Kidney tubule cell (primary cell): ENCODE results near the gene PDE4C.

Source experiments
- DNase-seq: peaks from one replicate; pipeline ENCODE4 v3.0.0-alpha.2; 2018; ENCODE audit warnings: low spot score

Gene PDE4C

DNA sequence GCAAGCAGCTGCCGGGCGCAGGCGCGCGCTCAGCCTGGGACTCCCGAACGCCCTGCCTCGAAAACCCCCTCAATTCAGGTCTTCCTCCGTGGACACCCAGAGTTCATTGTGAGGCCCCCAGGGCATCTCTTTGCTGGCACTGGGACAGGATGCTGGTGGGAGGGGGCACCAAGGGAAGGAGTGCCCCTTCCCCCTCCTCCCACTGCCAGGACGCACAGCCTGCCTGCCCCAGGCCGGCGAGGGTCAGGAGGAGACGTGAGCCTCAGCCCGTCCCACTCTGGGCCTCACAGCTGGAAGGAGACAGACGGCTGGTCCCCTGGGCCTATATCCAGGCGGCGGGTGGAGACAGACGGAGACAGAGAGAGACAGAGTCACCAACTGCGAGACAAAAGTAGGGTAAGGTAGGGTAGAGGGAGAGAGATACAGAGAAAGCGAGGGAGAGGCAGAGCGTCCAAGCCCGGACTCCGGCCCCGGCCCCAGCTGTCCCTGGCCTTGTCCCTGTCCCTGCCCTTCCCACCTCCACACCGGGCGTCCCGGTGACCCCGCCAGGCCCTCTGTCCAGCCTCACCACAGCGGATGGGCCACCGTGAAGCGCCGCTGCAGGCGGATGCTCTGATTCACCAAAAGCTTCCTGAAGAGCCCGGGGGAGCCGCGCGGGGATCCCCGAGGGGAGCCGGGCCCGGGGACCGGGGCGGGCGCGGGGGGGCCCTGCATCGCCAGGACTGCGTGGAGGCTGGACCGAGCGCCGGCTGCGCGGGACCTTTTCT is at the start of gene PDE4C:
PDE4C (minus strand) TSS at position 737 of the 767 bp plus-strand sequence; CDS start at position 714, 23 bp downstream.
- DNase-seq, result no peak

DNA sequence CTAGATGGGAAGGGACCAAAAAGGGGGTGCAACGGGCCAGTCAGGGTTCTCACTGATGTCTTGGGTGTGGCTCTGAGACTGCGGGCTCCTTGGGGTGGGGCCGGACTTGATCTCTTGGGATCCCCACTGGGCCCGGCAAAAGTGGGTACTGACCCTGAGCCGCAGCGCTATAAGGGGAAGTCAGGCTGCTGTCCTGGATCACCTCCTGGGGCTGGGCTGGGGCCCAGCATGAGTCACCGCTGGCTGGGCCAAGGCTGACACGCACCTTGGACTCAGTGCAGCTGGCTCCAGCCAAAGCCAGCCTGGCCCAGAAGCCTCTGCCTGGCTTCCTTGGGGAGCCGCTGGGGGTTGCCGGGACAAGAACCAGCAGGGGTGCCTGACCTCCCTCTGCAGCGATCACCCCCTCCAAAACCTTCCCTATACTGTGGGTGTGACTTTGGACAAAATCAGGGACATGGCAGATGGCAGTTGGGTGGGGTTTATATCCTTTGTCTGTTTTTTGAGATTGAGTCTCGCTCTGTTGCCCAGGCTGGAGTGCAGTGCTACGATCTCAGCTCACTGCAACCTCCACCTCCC is 48.6 kb upstream of the PDE4C start:
- peak; percentile 90 for DNase-seq

DNA sequence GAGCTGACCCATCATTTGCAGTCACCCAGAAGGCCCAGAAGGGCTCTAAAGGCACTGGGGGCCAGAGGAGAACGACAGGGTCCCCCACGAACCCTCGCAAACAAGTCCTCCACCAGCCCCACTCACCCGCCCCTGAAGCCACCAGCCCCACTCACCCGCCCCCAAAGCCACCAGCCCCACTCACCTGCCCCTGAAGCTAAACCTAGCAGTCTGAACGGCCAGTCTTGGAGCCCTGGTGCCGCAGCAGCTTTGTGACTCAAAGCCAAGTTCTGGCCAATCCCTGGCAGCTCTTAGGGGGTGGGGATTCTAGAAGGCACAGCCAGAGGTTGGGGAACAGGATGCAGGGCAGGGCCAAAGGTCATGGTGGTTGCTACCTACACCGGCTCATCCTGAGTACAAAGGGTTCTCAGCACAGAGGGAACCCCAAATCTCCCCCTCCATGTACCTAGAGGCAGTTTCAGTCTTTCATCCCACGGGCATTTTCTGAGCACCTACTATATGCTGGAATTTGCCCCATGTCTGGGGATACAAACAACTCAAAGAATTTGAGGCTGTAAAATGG is 48.1 kb upstream of the PDE4C start, which contains the start of gene IQCN:
IQCN (minus strand) TSS at position 234 of the 562 bp plus-strand sequence. CDS start 4,974 bp downstream, outside the sequence.
- peak; percentile 43 for DNase-seq

GRCh38 chr19:18273561-18274218 is 47.5 kb upstream of the PDE4C start:
- DNase-seq, result no peak

- no peak for DNase-seq
Observed at GRCh38 chr19:18271433-18271841, 45.2 kb upstream of the PDE4C start.

- no peak for DNase-seq
Observed at GRCh38 chr19:18270326-18270725, 44.1 kb upstream of the PDE4C start.

DNA sequence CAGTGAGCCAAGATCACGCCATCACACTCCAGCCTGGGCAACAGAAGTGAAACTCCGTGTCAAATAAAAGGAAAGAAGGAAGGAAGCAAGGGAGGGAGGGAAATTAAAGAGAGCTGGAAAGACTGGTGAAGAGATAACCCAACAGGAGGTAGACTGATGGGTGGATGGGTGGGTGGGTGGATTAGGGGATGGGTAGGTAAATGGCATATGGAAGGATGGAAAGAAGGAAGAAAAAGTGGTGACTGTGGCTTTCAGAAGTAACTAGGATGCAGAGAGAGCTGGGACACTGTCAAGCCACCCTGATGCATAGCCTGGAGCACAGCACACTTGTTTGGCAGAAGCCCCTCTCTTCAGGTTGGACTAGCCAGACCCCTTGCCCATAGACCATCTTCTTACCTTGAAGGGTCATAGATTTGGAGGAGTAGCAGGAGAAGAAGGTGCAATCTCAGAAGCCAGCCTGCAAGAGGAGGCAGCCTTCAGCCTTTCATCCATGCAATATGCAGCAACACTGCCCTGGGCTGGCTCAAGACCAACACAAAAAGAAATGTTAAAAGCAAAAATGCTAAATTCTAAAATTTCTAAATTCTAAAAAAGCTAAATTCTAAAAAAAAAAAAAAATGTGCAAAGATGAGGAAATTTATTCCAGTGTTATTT is 43.0 kb upstream of the PDE4C start:
- DNase-seq, result no peak

DNA sequence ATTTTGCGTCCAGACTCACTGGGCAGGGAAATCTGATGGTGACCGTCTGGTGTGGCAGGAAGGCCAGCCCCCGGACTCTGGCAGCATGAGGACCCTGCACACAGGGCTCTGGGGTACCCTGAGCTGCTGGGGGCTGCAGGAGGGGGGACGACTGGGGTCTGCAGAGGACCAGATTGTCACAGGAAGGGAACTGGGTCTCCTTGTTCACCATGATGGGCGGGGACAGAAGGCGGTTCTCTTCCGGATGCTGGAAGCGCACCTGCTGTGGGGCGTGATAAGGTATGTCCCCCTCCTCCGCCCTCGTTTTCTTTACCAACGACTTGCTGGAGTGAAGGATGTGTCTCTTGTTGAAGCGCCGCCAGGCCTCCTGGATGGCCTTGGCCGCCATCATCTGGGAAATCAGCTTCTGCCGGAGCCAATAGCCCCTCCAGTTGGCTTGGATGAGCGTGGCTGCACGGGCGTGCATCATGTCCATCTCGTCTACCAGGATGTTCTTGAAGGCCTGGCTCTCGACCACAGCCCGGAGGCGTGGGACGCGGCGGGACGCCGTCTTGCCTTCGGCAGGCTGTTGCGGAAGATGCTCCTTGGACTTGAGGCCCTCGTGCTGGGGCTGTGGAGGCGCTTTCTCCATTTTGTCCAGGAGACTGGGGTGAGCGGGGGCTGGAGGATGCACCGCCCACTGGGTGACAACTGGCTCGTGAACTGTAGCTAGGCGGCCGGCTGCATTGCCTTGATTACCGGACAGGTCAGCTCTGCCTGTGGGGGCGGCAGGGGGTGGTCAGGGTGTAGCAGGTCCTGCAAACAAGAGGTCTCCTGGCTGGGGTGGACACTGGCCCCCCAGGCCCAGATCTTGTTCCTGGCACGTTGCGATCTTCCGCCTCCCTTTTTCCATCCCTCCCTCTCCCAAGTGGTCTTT is 40.8 kb upstream of the PDE4C start:
- DNase-seq, result no peak

DNA sequence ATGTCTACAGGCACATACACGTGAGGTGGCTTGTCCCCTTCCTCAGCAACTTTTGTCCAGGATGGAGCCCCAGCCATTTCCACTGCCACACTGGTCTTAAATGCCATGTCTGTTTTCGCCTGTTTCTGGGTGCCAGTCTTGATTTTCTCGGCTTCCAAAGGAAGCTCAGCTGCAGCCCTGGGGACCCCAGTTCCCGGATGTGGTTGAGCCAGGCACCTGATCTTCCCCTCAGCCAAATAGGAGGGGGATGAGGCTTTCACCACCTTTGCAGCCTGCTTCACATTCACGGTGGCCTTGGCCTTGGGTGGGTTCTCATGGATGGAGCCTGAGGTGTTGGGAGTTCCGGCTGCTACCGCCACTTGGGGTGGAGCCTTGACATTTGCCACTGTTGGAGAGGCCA is 39.3 kb upstream of the PDE4C start:
- no peak for DNase-seq

DNA sequence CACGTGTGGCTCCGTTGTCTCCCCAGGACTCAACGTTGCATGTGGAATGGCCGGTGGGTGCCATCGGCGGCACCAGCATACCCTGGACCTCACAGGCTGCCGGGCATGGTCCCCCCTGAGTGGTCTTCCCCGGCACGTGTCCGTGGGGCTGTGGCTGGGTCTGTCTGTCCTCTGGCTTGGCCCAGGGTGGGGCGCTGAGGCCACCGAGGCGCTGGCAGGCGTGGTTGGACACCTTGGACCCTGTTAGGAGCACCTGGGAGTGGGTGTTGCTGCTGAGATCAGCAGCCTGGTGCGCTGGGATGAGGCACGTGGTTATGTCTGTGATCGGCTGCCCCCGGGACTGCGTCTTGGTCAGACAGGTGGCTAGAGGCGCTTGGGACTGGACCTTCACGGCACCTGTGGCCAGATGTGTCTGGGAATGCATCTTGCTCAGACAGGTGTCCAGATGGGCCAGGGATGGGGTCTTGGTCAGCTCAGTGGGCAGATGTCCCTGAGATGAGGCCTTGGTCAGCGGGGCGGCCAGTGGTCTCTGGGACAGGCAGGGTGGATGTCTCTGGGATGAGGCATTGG is 38.8 kb upstream of the PDE4C start:
- no peak for DNase-seq

GRCh38 chr19:18264137-18264854 is 38.1 kb upstream of the PDE4C start:
- no peak for DNase-seq

- no peak for DNase-seq
Observed at GRCh38 chr19:18263324-18264136, 37.3 kb upstream of the PDE4C start.

DNA sequence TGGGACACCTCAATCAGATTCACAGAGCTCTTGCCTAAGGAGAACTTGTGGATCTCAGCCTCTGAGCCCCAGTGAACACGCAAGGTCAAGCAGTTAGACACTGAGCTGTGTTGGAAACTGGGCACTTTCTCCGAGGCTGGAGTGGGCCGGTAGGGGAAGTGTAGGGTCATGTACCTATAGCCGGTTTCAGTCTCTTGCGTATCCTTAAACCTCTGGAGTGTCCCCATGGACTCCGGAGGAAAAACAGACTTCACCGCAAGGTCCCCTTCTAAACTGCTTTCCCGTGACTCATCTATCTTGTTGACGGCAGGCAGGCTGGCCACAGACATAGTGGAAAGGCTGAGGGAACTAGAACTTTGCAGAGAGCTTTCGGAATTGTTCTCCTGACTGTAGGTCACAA is 36.7 kb upstream of the PDE4C start:
- DNase-seq, result no peak

GRCh38 chr19:18262144-18262543 is 35.9 kb upstream of the PDE4C start:
- DNase-seq, result no peak

DNA sequence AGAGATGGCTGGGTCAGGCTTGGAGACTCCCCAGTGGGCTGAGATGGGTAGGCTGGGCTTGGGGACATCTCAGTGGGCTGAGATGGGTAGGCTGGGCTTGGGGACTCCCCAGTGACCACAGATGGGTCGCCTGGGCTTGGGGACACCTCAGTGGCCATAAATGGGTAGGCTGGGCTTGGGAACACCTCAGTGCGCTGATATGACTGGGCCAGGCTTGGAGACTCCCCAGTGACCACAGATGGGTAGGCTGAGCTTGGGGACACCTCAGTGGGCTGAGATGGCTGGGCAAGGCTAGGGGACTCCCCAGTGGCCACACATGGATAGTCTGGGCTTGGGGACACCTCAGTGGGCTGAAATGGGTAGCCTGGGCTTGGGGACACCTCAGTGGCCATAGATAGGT is 35.2 kb upstream of the PDE4C start:
- no peak for DNase-seq

DNA sequence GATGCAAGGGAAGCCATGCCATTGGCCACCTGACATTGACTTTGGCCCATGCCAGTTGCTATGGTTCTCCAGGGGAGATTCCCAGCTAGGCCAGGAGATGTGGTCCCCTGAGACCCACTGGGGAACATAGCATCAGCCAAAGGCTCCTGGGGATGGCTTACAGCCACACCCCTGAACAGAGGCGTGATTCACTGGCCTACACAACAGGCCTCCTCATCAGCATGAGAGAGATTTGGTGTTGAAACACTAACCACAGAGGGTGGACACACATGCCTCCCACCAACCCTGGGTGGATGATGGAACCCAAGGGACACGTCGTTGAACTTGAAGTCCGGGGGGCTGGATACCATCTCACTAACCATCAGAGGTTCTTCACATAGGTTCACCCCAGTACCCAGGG is 33.7 kb upstream of the PDE4C start:
- DNase-seq, result no peak

GRCh38 chr19:18257503-18258470 is 31.5 kb upstream of the PDE4C start:
- no peak for DNase-seq
